Fibroblast of lung (primary cell): ENCODE results near the gene TOX3.

Experiments used
- EZH2 ChIP-seq: IDR thresholded peaks from 2 replicates; pipeline ENCODE4 v1.5.1; 2012; ENCODE audit warnings: low read length, control low read depth, mild to moderate bottlenecking; ENCODE audit errors: missing control alignments
- TF ChIP-seq, protein P1 (sequence below), 2 donors: IDR thresholded peaks in 1 of 2; conservative IDR thresholded peaks in 1 of 2; 1 replicate in 1 of 2; 2 replicates in 1 of 2; pipeline ENCODE4 v1.5.1; 2011 to 2012; ENCODE audit warnings: low read length in 2 of 2, control low read depth in 1 of 2, inconsistent platforms in 1 of 2, low read depth in 1 of 2, mild to moderate bottlenecking in 1 of 2

DNA sequence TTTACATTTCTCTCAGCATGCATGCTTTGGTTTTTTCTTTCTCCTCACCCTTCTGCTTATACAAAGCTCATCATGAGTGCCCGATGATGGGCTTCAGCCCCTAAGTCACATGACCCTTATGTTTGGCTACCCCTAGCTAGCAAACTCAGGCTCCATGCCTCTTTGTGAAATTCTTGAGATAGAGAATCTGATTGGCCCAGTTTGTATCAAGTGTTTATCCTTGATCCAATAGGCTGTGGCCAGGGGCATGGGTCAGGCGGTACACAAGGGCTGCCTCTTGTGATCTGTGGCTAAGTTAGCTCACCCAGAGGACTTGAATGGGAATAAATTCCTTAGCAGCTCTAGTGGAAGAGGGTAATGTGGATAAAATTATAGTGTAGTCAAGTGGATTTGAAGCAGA, 11.5 kb upstream of the TOX3 start:
- TF ChIP-seq, protein P1, sequence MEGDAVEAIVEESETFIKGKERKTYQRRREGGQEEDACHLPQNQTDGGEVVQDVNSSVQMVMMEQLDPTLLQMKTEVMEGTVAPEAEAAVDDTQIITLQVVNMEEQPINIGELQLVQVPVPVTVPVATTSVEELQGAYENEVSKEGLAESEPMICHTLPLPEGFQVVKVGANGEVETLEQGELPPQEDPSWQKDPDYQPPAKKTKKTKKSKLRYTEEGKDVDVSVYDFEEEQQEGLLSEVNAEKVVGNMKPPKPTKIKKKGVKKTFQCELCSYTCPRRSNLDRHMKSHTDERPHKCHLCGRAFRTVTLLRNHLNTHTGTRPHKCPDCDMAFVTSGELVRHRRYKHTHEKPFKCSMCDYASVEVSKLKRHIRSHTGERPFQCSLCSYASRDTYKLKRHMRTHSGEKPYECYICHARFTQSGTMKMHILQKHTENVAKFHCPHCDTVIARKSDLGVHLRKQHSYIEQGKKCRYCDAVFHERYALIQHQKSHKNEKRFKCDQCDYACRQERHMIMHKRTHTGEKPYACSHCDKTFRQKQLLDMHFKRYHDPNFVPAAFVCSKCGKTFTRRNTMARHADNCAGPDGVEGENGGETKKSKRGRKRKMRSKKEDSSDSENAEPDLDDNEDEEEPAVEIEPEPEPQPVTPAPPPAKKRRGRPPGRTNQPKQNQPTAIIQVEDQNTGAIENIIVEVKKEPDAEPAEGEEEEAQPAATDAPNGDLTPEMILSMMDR (conservative IDR thresholded peaks at IDR 0.05 in 1 of 2, IDR thresholded peaks at IDR 0.05 in 1 of 2; ENCODE audit: low read depth in 1 of 2, low read length in 2 of 2), result no peak
- no peak for TF ChIP-seq EZH2
